GM08714 (cell line): Measurements from ENCODE around the gene TMEM244.
"Not testable (repeated sequence)": the region's sequence is repeated elsewhere in the genome, so short reads cannot be mapped to it uniquely, and the experiment has no call there.

ENCODE experiments used
- H3K4me3 ChIP-seq: fragments of 200-500 bp; sonication (Bioruptor generic); 2 replicates; pipeline ENCODE4 v1.5.1; 2014; ENCODE audit warnings: mild to moderate bottlenecking, low read length, inconsistent platforms
- ZNF274 ChIP-seq: IDR thresholded peaks from 2 replicates; pipeline ENCODE4 v1.6.1; 2012; ENCODE audit warnings: mild to moderate bottlenecking, low read depth, low read length

The TMEM244 gene

DNA sequence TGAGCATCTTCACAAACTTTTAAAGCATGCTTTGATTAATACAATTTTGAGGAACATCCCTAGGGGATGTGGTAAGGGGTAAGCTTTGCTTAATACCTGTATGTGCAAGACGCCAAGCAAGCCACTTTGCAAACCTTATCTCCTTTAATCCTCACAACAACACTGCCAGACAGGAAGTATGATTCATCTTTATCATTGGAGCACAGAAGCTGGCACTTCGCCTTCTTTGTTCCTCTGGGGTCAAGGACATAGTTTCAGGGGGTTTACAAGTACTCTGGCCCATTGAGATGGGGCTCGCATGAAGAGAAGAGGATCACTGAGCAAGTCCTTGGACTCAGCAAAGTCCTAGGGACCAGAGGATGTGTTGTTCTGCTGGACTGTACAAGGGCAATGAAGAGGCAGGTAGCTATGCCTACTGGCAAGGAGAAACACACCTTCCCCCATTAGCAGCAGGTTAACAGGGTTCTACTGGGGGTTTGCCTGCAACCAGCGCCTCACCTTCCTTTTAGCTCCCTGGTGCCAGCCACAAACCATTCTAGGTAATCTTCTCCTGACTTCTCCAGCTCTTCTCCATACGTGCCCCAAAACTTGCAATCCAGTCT, 8.8 kb downstream of the TMEM244 start:
- TF ChIP-seq ZNF274 = no peak
- H3K4me3 ChIP-seq = no peak overlapping the region

DNA sequence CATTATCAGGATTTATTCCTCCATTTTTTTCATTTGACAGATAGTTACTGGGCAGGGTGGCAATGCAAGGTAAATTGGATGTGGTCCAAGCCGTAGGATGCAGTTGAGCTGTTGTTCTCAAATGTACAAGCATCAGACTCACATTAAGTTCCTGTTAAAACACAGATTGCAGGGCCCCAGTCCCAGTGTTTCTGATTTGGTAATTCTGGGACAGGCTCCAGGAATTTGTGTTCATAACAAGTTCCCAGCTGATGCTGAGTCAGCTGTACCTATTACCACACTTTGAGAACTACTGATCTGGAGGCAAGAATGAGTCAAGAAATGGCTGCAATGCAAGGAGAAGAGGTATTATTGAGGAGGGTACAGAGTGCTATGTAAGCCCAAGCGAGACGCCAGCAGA, 11.7 kb downstream of the TMEM244 start:
- H3K4me3 ChIP-seq = no peak overlapping the region
- no peak for TF ChIP-seq ZNF274

DNA sequence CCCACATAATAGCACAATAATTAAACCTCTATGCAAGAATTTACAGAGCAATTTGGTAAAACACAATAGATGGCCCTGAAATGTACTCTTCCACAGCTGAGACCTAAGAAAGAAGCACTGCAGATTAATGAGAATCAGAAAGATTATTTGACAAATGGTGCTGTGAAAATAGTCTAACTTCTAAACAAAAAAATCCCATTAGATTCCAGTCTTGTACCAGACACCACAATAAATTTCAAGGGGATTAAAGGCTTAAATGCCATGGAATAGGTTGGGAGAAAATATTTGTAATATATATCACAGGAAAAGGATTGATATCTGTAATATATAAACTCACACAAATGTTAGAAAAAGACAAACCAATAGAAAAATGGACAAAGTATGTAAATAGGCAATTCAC, 14.4 kb downstream of the TMEM244 start:
- TF ChIP-seq ZNF274 = no peak
- no peak overlapping the region for H3K4me3 ChIP-seq

DNA sequence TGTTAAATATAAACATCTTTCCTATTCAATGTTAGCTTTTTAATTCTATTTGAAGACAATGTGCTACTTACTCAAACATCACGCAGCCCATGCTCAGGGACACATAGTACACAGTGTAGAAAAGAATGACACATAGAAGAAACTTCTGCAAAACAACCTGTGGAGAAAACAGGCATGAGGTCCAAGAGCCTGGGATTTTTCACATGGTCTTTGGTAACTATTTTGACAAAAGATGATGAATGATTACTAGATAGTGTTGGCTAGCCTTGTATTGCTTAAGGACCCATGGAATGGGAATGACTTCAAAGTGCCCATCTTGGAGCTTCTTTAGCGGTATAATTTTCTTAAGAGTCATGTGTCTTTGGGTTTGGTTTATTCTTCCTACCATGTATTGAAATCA, 15.4 kb downstream of the TMEM244 start:
- no peak overlapping the region for H3K4me3 ChIP-seq
- TF ChIP-seq ZNF274 = no peak

DNA sequence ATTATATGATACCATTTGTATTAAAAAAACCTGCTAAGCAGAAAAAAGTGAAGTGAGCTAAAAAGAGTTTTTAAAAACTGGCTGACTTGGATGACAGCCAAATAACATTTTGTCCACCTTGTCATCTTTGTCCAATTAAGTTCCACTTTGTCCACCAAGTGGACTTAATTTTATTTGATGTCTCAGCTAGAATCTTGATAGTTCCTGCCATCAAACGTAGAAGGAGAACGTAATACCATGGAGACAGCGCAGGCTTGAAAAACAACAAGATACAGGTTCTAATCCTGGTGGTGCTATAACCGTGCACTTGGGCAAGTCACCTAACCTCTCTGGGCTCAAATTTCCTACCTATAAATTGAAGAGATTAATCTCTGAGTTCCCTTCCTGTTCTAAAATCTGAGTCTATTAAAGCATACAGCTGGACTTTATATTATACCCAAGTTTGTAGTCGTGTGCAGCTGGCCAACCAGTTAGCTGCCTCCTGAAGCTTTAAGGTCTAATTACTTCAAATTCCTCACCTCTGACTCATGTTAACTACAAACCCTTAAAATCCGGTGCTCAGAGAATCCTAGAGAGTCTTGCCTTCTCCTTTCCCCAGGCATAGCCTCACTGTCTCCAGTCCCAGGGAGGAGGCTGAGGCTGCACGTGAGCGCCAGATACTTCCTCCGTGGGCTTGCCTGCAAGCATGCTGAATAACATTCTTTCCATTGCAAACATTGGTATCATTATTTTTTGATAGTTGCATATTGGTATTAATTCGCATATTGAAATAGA, 16.8 kb downstream of the TMEM244 start:
- no peak for TF ChIP-seq ZNF274

DNA sequence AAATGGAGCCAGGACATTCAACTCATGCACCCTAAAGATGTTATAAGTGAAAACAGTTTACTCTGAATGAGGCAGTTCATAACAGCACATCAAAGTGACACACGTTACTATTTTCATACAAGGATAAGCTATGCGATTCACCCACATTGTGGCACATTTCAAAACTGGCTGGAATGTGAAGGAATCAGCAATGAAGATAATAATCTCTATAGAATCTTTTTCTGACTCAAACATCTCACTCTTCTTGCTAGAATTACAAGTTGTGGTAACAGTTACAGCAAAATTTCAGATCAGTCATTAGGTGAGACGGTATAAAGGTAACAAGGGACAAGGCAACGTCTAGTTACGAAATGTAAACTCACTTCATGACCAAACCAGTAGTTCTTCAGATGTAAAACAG, 17.5 kb downstream of the TMEM244 start:
- no peak overlapping the region for H3K4me3 ChIP-seq
- TF ChIP-seq ZNF274 = no peak

More for the DNA sequence above, 16.8 kb downstream of the TMEM244 start:
- no peak overlapping the region for H3K4me3 ChIP-seq

DNA sequence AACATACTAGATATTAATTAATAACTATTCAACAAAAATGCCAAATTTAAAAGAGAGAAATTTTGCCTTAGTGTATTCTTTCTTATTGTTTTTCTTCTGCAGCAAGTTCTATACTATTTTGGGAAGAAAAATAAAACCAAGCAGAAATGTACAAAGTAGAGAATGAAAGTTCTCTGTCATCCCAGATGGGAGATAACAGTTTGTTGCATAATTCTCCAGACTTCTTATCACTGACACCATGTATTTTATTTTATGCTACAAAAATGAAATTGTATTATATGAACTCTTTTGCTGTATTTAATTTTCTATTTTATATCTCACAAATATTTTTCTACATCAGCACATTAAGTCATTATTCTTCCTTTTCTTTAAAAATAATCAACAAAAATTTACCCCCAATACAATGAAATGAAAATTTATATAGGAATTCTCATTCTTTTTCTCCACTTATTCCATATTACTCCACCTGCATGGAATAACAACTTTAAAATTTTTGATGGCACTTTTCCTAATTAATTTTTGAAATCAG, 18.2 kb downstream of the TMEM244 start:
- TF ChIP-seq ZNF274 = no peak
- no peak overlapping the region for H3K4me3 ChIP-seq

DNA sequence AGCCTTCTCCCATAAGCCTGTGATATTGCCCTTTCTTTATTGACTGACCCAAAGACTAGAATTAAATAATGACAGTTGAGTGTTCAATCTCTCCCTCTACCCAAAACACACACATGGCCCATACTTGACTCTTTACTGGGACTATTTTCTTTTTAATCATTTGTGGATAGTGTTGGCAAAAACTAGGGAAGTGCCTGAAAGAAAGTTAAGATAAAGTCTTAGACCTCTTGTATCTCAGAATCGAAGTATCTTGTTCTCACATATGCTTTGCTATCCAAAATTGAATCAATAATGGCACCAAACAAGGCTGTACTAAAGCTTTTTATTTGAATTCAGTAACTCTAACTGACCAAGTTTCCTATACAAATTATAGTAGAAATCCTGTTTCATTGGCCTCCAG, 19.0 kb downstream of the TMEM244 start:
- H3K4me3 ChIP-seq = no peak overlapping the region

DNA sequence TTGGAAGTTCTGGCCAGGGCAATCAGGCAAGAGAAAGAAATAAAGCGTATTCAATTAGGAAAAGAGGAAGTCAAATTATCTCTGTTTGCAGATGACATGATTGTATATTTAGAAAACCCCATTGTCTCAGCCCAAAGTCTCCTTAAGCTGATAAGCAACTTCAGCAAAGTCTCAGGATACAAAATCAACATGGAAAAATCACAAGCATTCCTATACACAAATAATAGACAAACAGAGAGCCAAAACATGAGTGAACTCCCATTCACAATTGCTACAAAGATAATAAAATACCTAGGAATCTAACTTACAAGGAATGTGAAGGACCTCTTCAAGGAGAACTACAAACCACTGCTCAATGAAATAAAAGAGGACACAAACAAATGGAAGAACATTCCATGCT, 21.6 kb downstream of the TMEM244 start:
- not testable (repeated sequence) for H3K4me3 ChIP-seq

More for the DNA sequence above, 19.0 kb downstream of the TMEM244 start:
- no peak for TF ChIP-seq ZNF274

DNA sequence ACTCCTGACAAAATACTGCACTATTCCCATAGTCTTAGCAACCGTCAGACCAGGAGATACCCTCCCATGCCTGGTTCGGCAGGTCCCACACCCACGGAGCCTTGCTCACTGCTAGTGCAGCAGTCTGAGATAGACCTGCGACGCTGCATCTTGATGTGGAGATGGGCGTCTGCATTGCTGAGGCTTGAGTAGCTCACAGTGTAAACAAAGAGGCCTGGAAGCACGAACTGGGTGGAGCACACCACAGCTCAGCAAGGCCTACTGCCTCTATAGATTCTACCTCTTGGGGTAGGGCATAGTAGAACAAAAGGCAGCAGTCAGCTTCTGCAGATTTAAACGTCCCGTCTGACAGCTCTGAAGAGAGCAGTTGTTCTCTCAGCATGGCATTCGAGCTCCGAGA, 25.4 kb downstream of the TMEM244 start:
- no peak overlapping the region for H3K4me3 ChIP-seq
- no peak for TF ChIP-seq ZNF274

DNA sequence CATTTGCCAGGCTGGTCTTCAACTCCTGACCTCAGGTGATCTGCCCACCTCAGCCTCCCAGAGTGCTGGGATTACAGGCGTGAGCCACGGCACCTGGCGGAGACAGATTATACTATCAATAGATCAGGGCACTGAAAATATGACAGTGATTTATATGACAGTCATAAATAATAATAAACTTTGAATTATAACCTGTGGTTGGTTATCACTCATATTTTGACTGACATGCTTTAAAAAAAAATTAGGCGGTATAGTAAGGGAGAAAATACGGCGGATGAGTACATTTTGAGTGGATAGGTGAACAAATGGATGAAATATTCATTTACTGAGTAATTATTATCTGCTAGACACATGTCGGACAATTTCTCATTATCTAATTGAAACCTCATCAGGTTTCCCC, 28.8 kb downstream of the TMEM244 start:
- H3K4me3 ChIP-seq = no peak overlapping the region
- TF ChIP-seq ZNF274 = no peak

DNA sequence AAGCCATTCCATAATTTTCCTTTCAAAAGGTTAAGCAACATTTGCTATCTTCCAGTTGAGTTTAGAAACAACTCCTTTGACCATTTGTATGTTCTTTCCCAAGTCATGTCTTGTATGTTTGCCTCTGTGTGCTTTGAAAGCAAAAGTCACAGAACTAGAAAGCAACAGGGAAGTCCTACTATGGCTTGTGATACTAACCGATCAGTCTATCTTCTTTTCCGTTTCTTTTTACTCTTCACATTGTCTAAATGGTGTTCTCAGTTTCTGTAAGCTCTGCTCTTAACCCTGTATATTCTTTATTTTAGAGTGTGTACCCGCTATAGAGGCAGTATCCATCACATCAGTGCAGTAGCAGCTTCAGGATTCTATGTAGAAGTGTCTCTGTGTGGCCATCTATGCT, 32.9 kb downstream of the TMEM244 start:
- H3K4me3 ChIP-seq = no peak overlapping the region
- TF ChIP-seq ZNF274 = no peak

DNA sequence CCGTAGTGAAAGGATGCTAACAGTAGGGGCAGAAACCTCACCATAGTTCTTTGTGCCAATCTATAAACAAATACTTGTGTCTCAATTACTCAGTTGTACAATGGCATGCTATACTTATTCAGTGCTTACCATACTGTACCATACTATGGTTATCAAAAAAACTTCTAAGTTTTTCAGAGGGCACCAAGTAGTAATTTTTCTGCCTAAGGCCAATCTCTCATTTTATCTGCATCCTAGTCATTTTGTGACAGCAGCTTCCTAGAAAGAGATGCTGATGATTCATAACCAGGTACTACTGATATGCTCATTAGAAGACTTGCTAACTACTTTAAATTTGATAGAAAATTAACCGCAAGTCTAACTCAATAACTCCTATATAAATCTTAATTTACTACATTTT, 42.9 kb downstream of the TMEM244 start:
- no peak overlapping the region for H3K4me3 ChIP-seq
- no peak for TF ChIP-seq ZNF274

DNA sequence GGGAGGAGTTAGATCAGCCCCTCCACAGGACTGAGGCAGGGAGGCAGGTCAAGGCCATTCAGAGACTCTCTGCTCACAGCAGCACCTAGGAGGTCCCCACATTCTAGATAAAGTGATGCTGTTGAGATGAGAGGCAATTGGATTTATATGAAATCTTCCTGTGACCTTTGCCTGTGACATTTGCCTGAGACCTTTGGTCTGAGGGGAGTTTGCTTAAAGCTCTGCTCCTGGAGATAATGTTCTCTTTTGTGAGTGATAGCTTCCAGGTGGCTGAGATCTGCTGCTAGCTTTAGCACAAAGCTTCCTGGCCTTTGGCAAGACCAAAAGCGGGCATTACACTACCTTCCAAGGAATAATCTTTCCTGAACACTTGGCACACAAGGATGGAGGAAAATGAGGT, 43.3 kb downstream of the TMEM244 start:
- no peak for TF ChIP-seq ZNF274
- H3K4me3 ChIP-seq = no peak overlapping the region

DNA sequence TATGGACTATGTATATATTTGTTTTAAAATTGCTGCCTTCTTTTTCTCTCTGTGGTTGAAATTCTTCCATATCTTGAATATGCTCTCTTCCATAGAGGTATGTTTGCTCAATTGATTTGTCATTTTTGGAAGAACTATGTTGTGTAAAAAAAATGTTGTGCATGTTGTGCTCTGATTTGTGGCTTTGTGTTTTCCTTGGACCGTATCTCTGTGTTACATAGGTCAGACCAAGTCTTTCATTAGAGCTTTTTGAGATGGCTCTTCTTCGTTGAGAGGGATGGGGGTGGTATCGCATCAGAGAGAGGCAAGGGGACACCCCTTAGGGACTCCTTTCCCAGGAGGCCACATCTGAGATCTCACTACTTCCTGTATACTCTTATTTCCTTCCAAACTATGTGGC, 43.8 kb downstream of the TMEM244 start:
- no peak overlapping the region for H3K4me3 ChIP-seq
- TF ChIP-seq ZNF274 = no peak
